Measurements from ENCODE around the gene MARCO.

- TF ChIP-seq EZH2 (IDR thresholded peaks at IDR 0.05; ENCODE audit: borderline replicate concordance, low read depth, low read length, severe bottlenecking), result no peak
- TF ChIP-seq, protein P1, sequence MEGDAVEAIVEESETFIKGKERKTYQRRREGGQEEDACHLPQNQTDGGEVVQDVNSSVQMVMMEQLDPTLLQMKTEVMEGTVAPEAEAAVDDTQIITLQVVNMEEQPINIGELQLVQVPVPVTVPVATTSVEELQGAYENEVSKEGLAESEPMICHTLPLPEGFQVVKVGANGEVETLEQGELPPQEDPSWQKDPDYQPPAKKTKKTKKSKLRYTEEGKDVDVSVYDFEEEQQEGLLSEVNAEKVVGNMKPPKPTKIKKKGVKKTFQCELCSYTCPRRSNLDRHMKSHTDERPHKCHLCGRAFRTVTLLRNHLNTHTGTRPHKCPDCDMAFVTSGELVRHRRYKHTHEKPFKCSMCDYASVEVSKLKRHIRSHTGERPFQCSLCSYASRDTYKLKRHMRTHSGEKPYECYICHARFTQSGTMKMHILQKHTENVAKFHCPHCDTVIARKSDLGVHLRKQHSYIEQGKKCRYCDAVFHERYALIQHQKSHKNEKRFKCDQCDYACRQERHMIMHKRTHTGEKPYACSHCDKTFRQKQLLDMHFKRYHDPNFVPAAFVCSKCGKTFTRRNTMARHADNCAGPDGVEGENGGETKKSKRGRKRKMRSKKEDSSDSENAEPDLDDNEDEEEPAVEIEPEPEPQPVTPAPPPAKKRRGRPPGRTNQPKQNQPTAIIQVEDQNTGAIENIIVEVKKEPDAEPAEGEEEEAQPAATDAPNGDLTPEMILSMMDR (IDR thresholded peaks at IDR 0.05; ENCODE audit: borderline replicate concordance, extremely low read depth, low read length, poor library complexity, severe bottlenecking), result no peak
These were observed 69.9 kb downstream of the MARCO start for GRCh38 chr2:119011910-119012209.
